GM19035 (cell line): ENCODE measurements around the gene TMTC2.

Experiments used
- ATAC-seq: cut with Tn5 transposase; IDR thresholded peaks from one replicate; pipeline ENCODE4 v1.9.1; 2021; ENCODE audit not compliant: unreplicated experiment

The TMTC2 gene

GRCh38 chr12:82682326-82682725 lies 4.4 kb upstream of the TMTC2 start:
- ATAC-seq = no peak

GRCh38 chr12:82682851-82683261 lies 3.9 kb upstream of the TMTC2 start:
- no peak for ATAC-seq

- peak; percentile 62 for ATAC-seq
Measured at GRCh38 chr12:82685790-82686167, 927 bp upstream of the TMTC2 start.

- ATAC-seq = peak; percentile 47
Measured at GRCh38 chr12:82687021-82688011, 610 bp downstream of the TMTC2 start.

GRCh38 chr12:82688035-82688501 lies 1.4 kb downstream of the TMTC2 start:
- ATAC-seq = no peak

GRCh38 chr12:82688596-82688995 lies 1.9 kb downstream of the TMTC2 start:
- ATAC-seq = no peak

GRCh38 chr12:82690006-82690405 lies 3.3 kb downstream of the TMTC2 start:
- no peak for ATAC-seq

- no peak for ATAC-seq
Measured at GRCh38 chr12:82691513-82691912, 4.8 kb downstream of the TMTC2 start.

GRCh38 chr12:82694276-82694675 lies 7.6 kb downstream of the TMTC2 start:
- ATAC-seq = no peak

GRCh38 chr12:82694970-82695369 lies 8.3 kb downstream of the TMTC2 start:
- no peak for ATAC-seq

- ATAC-seq = no peak
Measured at GRCh38 chr12:82695531-82695930, 8.8 kb downstream of the TMTC2 start.

GRCh38 chr12:82696543-82696942 lies 9.8 kb downstream of the TMTC2 start:
- ATAC-seq = no peak

- no peak for ATAC-seq
Measured at GRCh38 chr12:82698708-82699564, 12.2 kb downstream of the TMTC2 start.

GRCh38 chr12:82705774-82706173 lies 19.1 kb downstream of the TMTC2 start:
- ATAC-seq = no peak

GRCh38 chr12:82708061-82708879 lies 21.6 kb downstream of the TMTC2 start:
- ATAC-seq = no peak

- ATAC-seq = no peak
Measured at GRCh38 chr12:82709794-82710355, 23.2 kb downstream of the TMTC2 start.

- no peak for ATAC-seq
Measured at GRCh38 chr12:82710741-82711140, 24.0 kb downstream of the TMTC2 start.

GRCh38 chr12:82714427-82714826 lies 27.7 kb downstream of the TMTC2 start:
- no peak for ATAC-seq

- no peak for ATAC-seq
Measured at GRCh38 chr12:82721726-82722125, 35.0 kb downstream of the TMTC2 start.

- ATAC-seq = no peak
Measured at GRCh38 chr12:82723093-82723492, 36.4 kb downstream of the TMTC2 start.
